Activated naive CD4-positive, alpha-beta T cell treated with anti-CD3 and anti-CD28 coated beads, Interleukin-2, amount 50 U/mL, for 72 hours (primary cell): ENCODE measurements around the gene GOLT1A. TPM values are rescaled to one million over a fixed set of nuclear protein-coding genes. Genes with fewer than 3 reads are reported as not detected.

Source experiments
- ATAC-seq, 2 donors: fragments of 150-1000 bp; cut with Tn5 transposase; 2 replicates each; pipeline ENCODE4 v1.10.0; 2021; ENCODE audit warnings: mild to moderate bottlenecking in 2 of 2, moderate library complexity in 2 of 2
- DNase-seq, 2 donors: peaks; one replicate each; pipeline ENCODE4 v3.0.0; 2021 to 2022; ENCODE audit warnings: low spot score in 2 of 2
- H3K27ac Mint-ChIP-seq, 2 donors: one replicate each; pipeline ENCODE4 v1.8.0; 2022; ENCODE audit warnings: mild to moderate bottlenecking in 2 of 2, mixed read lengths in 2 of 2
- H3K36me3 Mint-ChIP-seq, 2 donors: one replicate each; pipeline ENCODE4 v1.8.0; 2022; ENCODE audit warnings: mixed read lengths in 2 of 2
- H3K9me3 Mint-ChIP-seq, 2 donors: one replicate each; pipeline ENCODE4 v1.8.0; 2022; ENCODE audit warnings: mixed read lengths in 2 of 2
- total RNA-seq, 2 donors: library from RNA; stranded (reverse); gene quantifications; one replicate each; pipeline ENCODE4 v1.2.3, GENCODE V29; 2022

Gene GOLT1A
- total RNA-seq, 2 donors from 2014 or later: 1.1 TPM; not detected in 1

GRCh38 chr1:204161609-204162493, 51.9 kb downstream of the GOLT1A start:
- Mint-ChIP-seq H3K36me3 (no peaks in the 10 kb centered on the region), H3K27ac (no peak overlapping the region), H3K9me3 (no peaks in the 10 kb centered on the region)
- DNase-seq: no peak
- no peak for ATAC-seq

GRCh38 chr1:204157962-204158361, 55.8 kb downstream of the GOLT1A start:
- ATAC-seq (no peak), DNase-seq (no peak)
- H3K36me3 Mint-ChIP-seq: no peaks in the 10 kb centered on the region
- H3K27ac Mint-ChIP-seq: peak overlapping the region; percentile 13 to 31
- H3K9me3 Mint-ChIP-seq: no peaks in the 10 kb centered on the region

- peak overlapping the region in 1 of 2 donors; percentile 66 for H3K27ac Mint-ChIP-seq
- ATAC-seq: no peak
- H3K9me3 Mint-ChIP-seq: no peaks in the 10 kb centered on the region
- no peak for DNase-seq
- no peaks in the 10 kb centered on the region for H3K36me3 Mint-ChIP-seq
Measured at GRCh38 chr1:204155881-204156280, 57.9 kb downstream of the GOLT1A start.

- DNase-seq (no peak), ATAC-seq (no peak)
- Mint-ChIP-seq H3K27ac (no peak overlapping the region), H3K36me3 (no peaks in the 10 kb centered on the region), H3K9me3 (no peaks in the 10 kb centered on the region)
Measured at GRCh38 chr1:204154568-204155255, 59.1 kb downstream of the GOLT1A start.

GRCh38 chr1:204153667-204154066, 60.1 kb downstream of the GOLT1A start:
- Mint-ChIP-seq H3K36me3 (no peaks in the 10 kb centered on the region), H3K27ac (no peak overlapping the region), H3K9me3 (no peaks in the 10 kb centered on the region)
- ATAC-seq (no peak), DNase-seq (no peak)

GRCh38 chr1:204152310-204153044, 61.3 kb downstream of the GOLT1A start:
- H3K9me3 Mint-ChIP-seq: no peaks in the 10 kb centered on the region
- ATAC-seq (peak in 1 of 2 donors; percentile 15), DNase-seq (no peak)
- no peaks in the 10 kb centered on the region for H3K36me3 Mint-ChIP-seq
- no peak overlapping the region for H3K27ac Mint-ChIP-seq

GRCh38 chr1:204151552-204152309, 62.1 kb downstream of the GOLT1A start, which contains the start of gene ETNK2:
ETNK2 (minus strand) TSS chr1:204152044; CDS start chr1:204151852, 192 bp downstream.
- Mint-ChIP-seq H3K27ac (no peak within 1 kb of the TSS), H3K36me3 (no peaks in the 10 kb centered on the region), H3K9me3 (no peaks in the 10 kb centered on the region)
- DNase-seq (peak in 1 of 2 donors; percentile 51), ATAC-seq (peak; percentile 68 to 84)

- Mint-ChIP-seq H3K36me3 (no peaks in the 10 kb centered on the region), H3K9me3 (no peaks in the 10 kb centered on the region), H3K27ac (no peak overlapping the region)
- DNase-seq (no peak), ATAC-seq (peak; percentile 8 to 16)
Measured at GRCh38 chr1:204150702-204151551, 62.9 kb downstream of the GOLT1A start.

- Mint-ChIP-seq H3K36me3 (no peaks in the 10 kb centered on the region), H3K9me3 (no peaks in the 10 kb centered on the region), H3K27ac (no peak overlapping the region)
- ATAC-seq (no peak), DNase-seq (no peak)
Measured at GRCh38 chr1:204149635-204150565, 63.9 kb downstream of the GOLT1A start.

GRCh38 chr1:204149107-204149506, 64.7 kb downstream of the GOLT1A start:
- H3K27ac Mint-ChIP-seq: no peak overlapping the region
- ATAC-seq: no peak

More at GRCh38 chr1:204149107-204149506, 64.7 kb downstream of the GOLT1A start:
- H3K36me3 Mint-ChIP-seq: no peaks in the 10 kb centered on the region
- H3K9me3 Mint-ChIP-seq: no peaks in the 10 kb centered on the region
- no peak for DNase-seq

Other genes with a start within 250 kb of the GOLT1A start
- gene SOX13, start 140.9 kb downstream of the GOLT1A start, total RNA-seq: under 1 TPM in 1 of 2 donors, not detected in 1; 0.73 TPM
- gene ETNK2, start 61.9 kb downstream of the GOLT1A start, total RNA-seq: 1 to 10 TPM in 1 of 2 donors, under 1 TPM in 1; 0.84 to 1.6 TPM
- gene REN, start 47.7 kb downstream of the GOLT1A start, total RNA-seq: not detected
- under 1 TPM in 1 of 2 donors, not detected in 1; 0.91 TPM for gene KISS1, start 17.5 kb downstream of the GOLT1A start, total RNA-seq
- 1 to 10 TPM; 1.0 to 2.6 TPM for gene PLEKHA6, start 145.9 kb upstream of the GOLT1A start, total RNA-seq
- gene PPP1R15B, start 197.8 kb upstream of the GOLT1A start, total RNA-seq: 100 to 1,000 TPM in 1 of 2 donors, 10 to 100 TPM in 1; 54.6 to 138 TPM